SK-N-SH treated with all-trans-retinoic acid at 6 μM for 48 hours (cell line): Measurements from ENCODE around the gene PHLDA1.

Source experiments
- PPARA ChIP-seq: fragments of 250-450 bp; sonication (Bioruptor Pico); IDR thresholded peaks from 2 replicates; pipeline ENCODE4 v1.5.0; 2020; ENCODE audit warnings: mild to moderate bottlenecking, borderline replicate concordance
- ZFP3 ChIP-seq: fragments of 250-450 bp; sonication (Bioruptor Pico); IDR thresholded peaks from 2 replicates; pipeline ENCODE4 v1.5.0; 2020; ENCODE audit warnings: mild to moderate bottlenecking, moderate library complexity
- ZFP30 ChIP-seq: fragments of 450-650 bp; formaldehyde crosslinking; IDR thresholded peaks from 2 replicates; pipeline ENCODE4 v1.5.0; 2022; ENCODE audit warnings: mild to moderate bottlenecking, moderate library complexity
- TF ChIP-seq, protein P1 (sequence below): fragments of 250-450 bp; sonication (Bioruptor Pico); IDR thresholded peaks from 2 replicates; pipeline ENCODE4 v1.8.0; 2020; ENCODE audit warnings: mild to moderate bottlenecking, moderate library complexity, borderline replicate concordance

DNA sequence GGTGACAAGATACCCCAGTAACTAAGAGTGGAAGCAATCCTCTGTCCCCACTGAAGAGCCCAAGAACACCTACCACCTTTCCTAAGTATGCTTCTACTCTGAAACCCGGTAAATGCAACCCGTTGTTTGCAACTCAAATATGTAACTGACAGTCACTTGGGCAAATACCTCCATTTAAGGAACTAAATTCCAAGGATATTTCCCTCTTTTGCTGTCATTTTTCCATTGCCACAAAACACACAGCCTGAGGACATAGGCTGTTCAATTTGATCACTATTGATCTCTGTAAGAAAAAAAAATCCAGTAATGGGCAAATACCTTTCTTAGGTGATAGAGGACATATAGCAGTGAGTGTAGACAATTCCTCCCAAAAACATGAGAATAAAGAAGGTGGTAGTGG, 6.6 kb upstream of the PHLDA1 start:
- TF ChIP-seq PPARA (CRISPR knock-in tag) (no peak), ZFP30 (CRISPR knock-in tag) (no peak), ZFP3 (CRISPR knock-in tag) (no peak)
- TF ChIP-seq, protein P1, sequence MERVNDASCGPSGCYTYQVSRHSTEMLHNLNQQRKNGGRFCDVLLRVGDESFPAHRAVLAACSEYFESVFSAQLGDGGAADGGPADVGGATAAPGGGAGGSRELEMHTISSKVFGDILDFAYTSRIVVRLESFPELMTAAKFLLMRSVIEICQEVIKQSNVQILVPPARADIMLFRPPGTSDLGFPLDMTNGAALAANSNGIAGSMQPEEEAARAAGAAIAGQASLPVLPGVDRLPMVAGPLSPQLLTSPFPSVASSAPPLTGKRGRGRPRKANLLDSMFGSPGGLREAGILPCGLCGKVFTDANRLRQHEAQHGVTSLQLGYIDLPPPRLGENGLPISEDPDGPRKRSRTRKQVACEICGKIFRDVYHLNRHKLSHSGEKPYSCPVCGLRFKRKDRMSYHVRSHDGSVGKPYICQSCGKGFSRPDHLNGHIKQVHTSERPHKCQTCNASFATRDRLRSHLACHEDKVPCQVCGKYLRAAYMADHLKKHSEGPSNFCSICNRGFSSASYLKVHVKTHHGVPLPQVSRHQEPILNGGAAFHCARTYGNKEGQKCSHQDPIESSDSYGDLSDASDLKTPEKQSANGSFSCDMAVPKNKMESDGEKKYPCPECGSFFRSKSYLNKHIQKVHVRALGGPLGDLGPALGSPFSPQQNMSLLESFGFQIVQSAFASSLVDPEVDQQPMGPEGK, result no peak
